CD14-positive monocyte (primary cell): ENCODE measurements around the gene NCOR2. TPM values are rescaled to one million over a fixed set of nuclear protein-coding genes. Genes with fewer than 3 reads are reported as not detected.

Experiments
- DNase-seq, 3 donors: peaks; one replicate each; pipeline ENCODE4 v3.0.0-alpha.2; 2011 to 2022
- H2AFZ ChIP-seq: 2 replicates; pipeline ENCODE4 v1.6.0; 2012; ENCODE audit warnings: mild to moderate bottlenecking, low read depth, low read length, inconsistent platforms; ENCODE audit not compliant: insufficient read depth, poor library complexity, severe bottlenecking
- H3K27ac ChIP-seq, 2 donors: 1 replicate in 1 of 2; 2 replicates in 1 of 2; pipeline ENCODE4 v1.5.1; 2012 to 2013; ENCODE audit warnings: low read length in 2 of 2, control low read depth in 1 of 2, inconsistent platforms in 1 of 2, low read depth in 1 of 2, mild to moderate bottlenecking in 1 of 2
- H3K27me3 ChIP-seq, 2 donors: one replicate each; pipeline versions ENCODE4 v1.6.0 to v1.6.1; 2011 to 2013; ENCODE audit warnings: low read length in 2 of 2; ENCODE audit not compliant: control insufficient read depth in 2 of 2, insufficient read depth in 2 of 2
- H3K36me3 ChIP-seq, 2 donors: replicated peaks in 1 of 2; 1 replicate in 1 of 2; 2 replicates in 1 of 2; pipeline versions ENCODE4 v1.5.1 to v1.6.1; 2012 to 2013; ENCODE audit warnings: low read length in 2 of 2, control low read depth in 1 of 2, inconsistent platforms in 1 of 2, mild to moderate bottlenecking in 1 of 2; ENCODE audit not compliant: insufficient read depth in 2 of 2, control insufficient read depth in 1 of 2
- H3K4me1 ChIP-seq, 2 donors: 1 replicate in 1 of 2; 2 replicates in 1 of 2; pipeline versions ENCODE4 v1.5.1 to v1.6.1; 2012 to 2013; ENCODE audit warnings: low read length in 2 of 2, control low read depth in 1 of 2, inconsistent platforms in 1 of 2, mild to moderate bottlenecking in 1 of 2, moderate library complexity in 1 of 2; ENCODE audit not compliant: insufficient read depth in 2 of 2, control insufficient read depth in 1 of 2
- H3K4me2 ChIP-seq: replicated peaks from 2 replicates; pipeline ENCODE3; 2012; ENCODE audit warnings: low read length, moderate library complexity, mild to moderate bottlenecking; ENCODE audit not compliant: poor library complexity, severe bottlenecking; ENCODE audit errors: extremely low read depth
- H3K4me3 ChIP-seq, 3 experiments: fragments of 200-600 bp in 1 of 3; sonication (generic) in 1 of 3; replicated peaks in 1 of 3; 1 replicate in 2 of 3; 2 replicates in 1 of 3; pipeline ENCODE4 v1.5.1; 2011 to 2013; ENCODE audit warnings: low read length in 3 of 3, mild to moderate bottlenecking in 3 of 3, control low read depth in 2 of 3, low read depth in 2 of 3, inconsistent platforms in 1 of 3, moderate library complexity in 1 of 3
- H3K79me2 ChIP-seq: 2 replicates; pipeline ENCODE4 v1.6.0; 2012; ENCODE audit warnings: mild to moderate bottlenecking, control low read depth, inconsistent platforms, low read length, moderate library complexity; ENCODE audit not compliant: insufficient read depth
- H3K9ac ChIP-seq: 2 replicates; pipeline ENCODE4 v1.6.0; 2017; ENCODE audit warnings: low read length, mild to moderate bottlenecking; ENCODE audit not compliant: insufficient read depth, poor library complexity, severe bottlenecking
- H3K9me3 ChIP-seq, 2 donors: replicated peaks in 1 of 2; 1 replicate in 1 of 2; 2 replicates in 1 of 2; pipeline versions ENCODE4 v1.5.1 to v1.6.1; 2012 to 2013; ENCODE audit warnings: low read length in 2 of 2, control low read depth in 1 of 2; ENCODE audit not compliant: control insufficient read depth in 1 of 2, insufficient read depth in 1 of 2
- H4K20me1 ChIP-seq: 2 replicates; pipeline ENCODE4 v1.6.0; 2012; ENCODE audit warnings: mild to moderate bottlenecking, low read length, control low read depth, moderate library complexity; ENCODE audit not compliant: insufficient read depth
- H3K27ac Mint-ChIP-seq, 7 donors: one replicate each; pipeline ENCODE4 v1.8.0; 2020; ENCODE audit warnings: mild to moderate bottlenecking in 7 of 7, mixed read lengths in 7 of 7, moderate library complexity in 6 of 7, inconsistent platforms in 2 of 7
- H3K27me3 Mint-ChIP-seq, 3 donors: one replicate each; pipeline ENCODE4 v1.8.0; 2021 to 2022; ENCODE audit warnings: low read depth in 3 of 3, mild to moderate bottlenecking in 3 of 3, mixed read lengths in 3 of 3, moderate library complexity in 3 of 3, inconsistent platforms in 1 of 3
- H3K36me3 Mint-ChIP-seq, 2 donors: one replicate each; pipeline ENCODE4 v1.8.0; 2020; ENCODE audit warnings: mixed read lengths in 2 of 2, inconsistent platforms in 1 of 2, mild to moderate bottlenecking in 1 of 2
- H3K4me1 Mint-ChIP-seq: one replicate; pipeline ENCODE4 v1.8.0; 2020; ENCODE audit warnings: mild to moderate bottlenecking, mixed read lengths
- H3K4me3 Mint-ChIP-seq, 2 donors: one replicate each; pipeline ENCODE4 v1.8.0; 2020; ENCODE audit warnings: mild to moderate bottlenecking in 2 of 2, mixed read lengths in 2 of 2, moderate library complexity in 1 of 2
- H3K9me3 Mint-ChIP-seq, 7 donors: one replicate each; pipeline ENCODE4 v1.8.0; 2020 to 2022; ENCODE audit warnings: mixed read lengths in 7 of 7, mild to moderate bottlenecking in 6 of 7, moderate library complexity in 6 of 7, inconsistent platforms in 2 of 7
- CTCF ChIP-seq: fragments of 200-600 bp; IDR thresholded peaks from one replicate; pipeline ENCODE4 v1.8.0; 2022; ENCODE audit warnings: antibody characterized with exemption, mild to moderate bottlenecking
- WGBS: methylation state at CpG from one replicate; pipeline ENCODE4 v1.1.5; 2013; ENCODE audit warnings: missing lambda C conversion rate; ENCODE audit not compliant: insufficient coverage; 5-methylcytosine and 5-hydroxymethylcytosine counted together
- intact Hi-C, 2 donors: fragments of 100-400 bp; cut with micrococcal nuclease; formaldehyde crosslinking; loops; one replicate each; pipeline versions ENCODE4 v1.15.0 to v1.15.1; 2023
- polyA plus RNA-seq, 3 donors: library from polyadenylated mRNA; depleted of rRNA in 1 of 3; unstranded in 2 of 3; stranded (reverse) in 1 of 3; fragments of 300-500 nt in 2 of 3; fragments of >200 nt in 1 of 3; fragmentation: Illumina TruSeq in 2 of 3; gene quantifications; 1 replicate in 2 of 3; 2 replicates in 1 of 3; pipeline ENCODE4 v1.2.3, GENCODE V29; 2012 to 2021

Gene NCOR2
- polyA plus RNA-seq, 3 donors, result 4.7 to 46.8 (median 5.5) TPM

- Histone ChIP-seq H3K4me3 (no peak overlapping the region), H3K36me3 (peaks cover 28 to 76% of the 10 kb centered on the region in 2 donors), H3K9me3 (no peaks in the 10 kb centered on the region), H3K4me1 (no peaks in the 10 kb centered on the region), H3K4me2 (no peak overlapping the region), H3K79me2 (peaks cover 93% of the 10 kb centered on the region), H4K20me1 (peaks cover 99% of the 10 kb centered on the region), H3K27me3 (no peaks in the 10 kb centered on the region), H3K9ac (no peak overlapping the region), H2AFZ (no peak overlapping the region), H3K27ac (no peak overlapping the region)
- no peak overlapping the region for H3K27ac Mint-ChIP-seq
- no peak for DNase-seq
- no peaks in the 10 kb centered on the region for H3K27me3 Mint-ChIP-seq
- peaks cover 4% of the 10 kb centered on the region for H3K4me1 Mint-ChIP-seq
- H3K9me3 Mint-ChIP-seq, result no peaks in the 10 kb centered on the region
- WGBS, result 30% methylated on average over 3 of the region's 14 CpGs
- TF ChIP-seq CTCF, result no peak
- no peak overlapping the region for H3K4me3 Mint-ChIP-seq
- peaks cover 53 to 71% of the 10 kb centered on the region in 2 donors for H3K36me3 Mint-ChIP-seq
- intact Hi-C loops, result no loop called here
Observed at GRCh38 chr12:124531281-124531745, 36.1 kb downstream of the NCOR2 start.

GRCh38 chr12:124530637-124531263 lies 36.7 kb downstream of the NCOR2 start:
- H3K4me1 ChIP-seq, result no peaks in the 10 kb centered on the region
- DNase-seq, result no peak
- H3K79me2 ChIP-seq, result peaks cover 93% of the 10 kb centered on the region
- TF ChIP-seq CTCF, result no peak
- Mint-ChIP-seq H3K4me3 (no peak overlapping the region), H3K4me1 (peaks cover 4% of the 10 kb centered on the region), H3K9me3 (no peaks in the 10 kb centered on the region), H3K27ac (peak overlapping the region in 5 of 7 donors; percentile 12 to 84 (median 43)), H3K27me3 (no peaks in the 10 kb centered on the region), H3K36me3 (peaks cover 56 to 73% of the 10 kb centered on the region in 2 donors)
- H3K36me3 ChIP-seq, result peaks cover 28 to 75% of the 10 kb centered on the region in 2 donors
- H3K27me3 ChIP-seq, result no peaks in the 10 kb centered on the region
- no peak overlapping the region for H2AFZ ChIP-seq
- WGBS, result 87% methylated on average over 6 of the region's 9 CpGs
- no peak overlapping the region for H3K4me2 ChIP-seq
- H3K27ac ChIP-seq, result peak overlapping the region in 1 of 2 donors; percentile 26
- no peak overlapping the region for H3K4me3 ChIP-seq
- intact Hi-C loops, result no loop called here
- H3K9ac ChIP-seq, result no peak overlapping the region
- H4K20me1 ChIP-seq, result peaks cover 99% of the 10 kb centered on the region
- no peaks in the 10 kb centered on the region for H3K9me3 ChIP-seq
